OCI-LY1 (cell line): ENCODE data around the gene NEAT1.

ENCODE experiments used
- H2AFZ ChIP-seq: fragments of 200-600 bp; sonication (generic), shearing (Covaris generic); 2 replicates; pipeline ENCODE4 v1.6.0; 2014; ENCODE audit warnings: antibody characterized with exemption, mild to moderate bottlenecking, low read length
- H3F3A ChIP-seq: fragments of 200-600 bp; sonication (generic), shearing (Covaris generic); 2 replicates; pipeline ENCODE4 v1.6.0; 2014; ENCODE audit warnings: mild to moderate bottlenecking, antibody characterized with exemption, low read length, moderate library complexity; ENCODE audit not compliant: insufficient read depth
- H3K27ac ChIP-seq: fragments of 200-600 bp; sonication (generic); 2 replicates; pipeline ENCODE4 v1.5.1; 2014; ENCODE audit warnings: low read length, mixed run types, mild to moderate bottlenecking, low read depth; ENCODE audit not compliant: poor library complexity, severe bottlenecking
- H3K27me3 ChIP-seq: fragments of 200-600 bp; sonication (generic); 2 replicates; pipeline ENCODE4 v1.6.0; 2014; ENCODE audit warnings: antibody characterized with exemption, mild to moderate bottlenecking, low read length, moderate library complexity; ENCODE audit not compliant: insufficient read depth
- H3K36me3 ChIP-seq: fragments of 200-600 bp; sonication (generic); 2 replicates; pipeline ENCODE4 v1.6.1; 2014; ENCODE audit warnings: mild to moderate bottlenecking, antibody characterized with exemption, low read length, moderate library complexity, mixed read lengths; ENCODE audit not compliant: insufficient read depth
- H3K4me1 ChIP-seq: fragments of 200-600 bp; sonication (generic); 2 replicates; pipeline ENCODE4 v1.5.1; 2014; ENCODE audit warnings: mild to moderate bottlenecking, low read length, moderate library complexity; ENCODE audit not compliant: insufficient read depth, severe bottlenecking
- H3K4me2 ChIP-seq: fragments of 200-600 bp; sonication (generic), shearing (Covaris generic); 2 replicates; pipeline ENCODE4 v1.6.1; 2014; ENCODE audit warnings: low read length
- H3K4me3 ChIP-seq: fragments of 200-600 bp; sonication (generic); 2 replicates; pipeline ENCODE4 v1.5.1; 2014; ENCODE audit warnings: low read length, low read depth, mild to moderate bottlenecking, mixed read lengths; ENCODE audit not compliant: poor library complexity, severe bottlenecking
- H3K79me2 ChIP-seq: fragments of 200-600 bp; shearing (Covaris generic); 2 replicates; pipeline ENCODE4 v1.6.1; 2016; ENCODE audit warnings: mixed run types, low read length, mixed read lengths; ENCODE audit not compliant: insufficient read depth
- H3K9ac ChIP-seq: fragments of 200-600 bp; sonication (generic), shearing (Covaris generic); 2 replicates; pipeline ENCODE4 v1.6.1; 2014; ENCODE audit warnings: mild to moderate bottlenecking, low read length, mixed read lengths
- H3K9me2 ChIP-seq: fragments of 200-600 bp; sonication (generic), shearing (Covaris generic); 2 replicates; pipeline ENCODE4 v1.6.1; 2014; ENCODE audit warnings: low read depth, mild to moderate bottlenecking, low read length, mixed read lengths
- H3K9me3 ChIP-seq: fragments of 200-600 bp; shearing (Covaris generic); 2 replicates; pipeline ENCODE4 v1.6.1; 2014; ENCODE audit warnings: low read length, mixed read lengths
- H4K20me1 ChIP-seq: fragments of 200-600 bp; sonication (generic), shearing (Covaris generic); 2 replicates; pipeline ENCODE4 v1.6.0; 2016; ENCODE audit warnings: mild to moderate bottlenecking, low read length; ENCODE audit not compliant: insufficient read depth
- EZH2 ChIP-seq: fragments of 200-600 bp; sonication (generic), shearing (Covaris generic); IDR thresholded peaks from 2 replicates; pipeline ENCODE4 v1.8.0; 2017; ENCODE audit warnings: borderline replicate concordance, mixed run types, mild to moderate bottlenecking, antibody characterized with exemption, low read length, moderate library complexity, mixed read lengths
- TF ChIP-seq, protein P1 (sequence below): fragments of 200-600 bp; sonication (generic), shearing (Covaris generic); IDR thresholded peaks from 2 replicates; pipeline ENCODE4 v1.5.1; 2017; ENCODE audit warnings: mild to moderate bottlenecking, antibody characterized with exemption, low read length, moderate library complexity, mixed read lengths

Gene NEAT1

DNA sequence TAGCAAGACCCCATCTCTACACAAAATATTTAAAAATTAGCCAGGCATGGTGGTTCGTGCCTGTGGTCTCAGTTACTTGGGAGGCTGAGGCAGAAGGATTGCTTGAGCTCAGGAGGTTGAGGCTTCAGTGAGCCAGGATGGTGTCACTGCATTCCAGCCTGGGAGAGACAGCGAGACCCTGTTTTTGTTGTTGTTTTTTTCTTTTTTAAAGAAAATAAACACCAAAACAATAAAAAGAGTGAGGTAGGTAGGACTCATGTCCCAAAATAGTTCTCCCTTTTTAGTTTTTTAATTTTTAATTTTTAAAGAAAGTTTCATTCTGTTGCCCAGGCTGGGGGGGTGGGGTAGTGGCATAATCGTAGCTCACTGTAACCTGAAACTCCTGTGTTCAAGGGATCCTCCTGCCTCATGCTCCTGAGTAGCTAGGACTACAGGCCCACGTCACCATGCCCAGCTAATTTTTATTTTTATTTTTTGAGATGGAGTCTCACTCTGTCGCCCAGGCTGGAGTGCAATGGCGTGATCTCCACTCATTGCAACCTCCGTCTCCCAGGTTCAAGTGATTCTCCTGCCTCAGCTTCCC, 50.8 kb downstream of the NEAT1 start:
- Histone ChIP-seq H3K4me1 (peaks cover 54% of the 10 kb centered on the region), H3K27ac (peak overlapping the region; percentile 23), H2AFZ (no peak overlapping the region), H3K27me3 (no peaks in the 10 kb centered on the region), H3K9me3 (no peaks in the 10 kb centered on the region), H3K4me2 (no peak overlapping the region), H3K9ac (no peak overlapping the region), H3K9me2 (no peaks in the 10 kb centered on the region), H3K36me3 (no peaks in the 10 kb centered on the region), H4K20me1 (no peaks in the 10 kb centered on the region), H3K79me2 (no peaks in the 10 kb centered on the region), H3K4me3 (no peak overlapping the region), H3F3A (peaks cover 11% of the 10 kb centered on the region)
- TF ChIP-seq, protein P1, sequence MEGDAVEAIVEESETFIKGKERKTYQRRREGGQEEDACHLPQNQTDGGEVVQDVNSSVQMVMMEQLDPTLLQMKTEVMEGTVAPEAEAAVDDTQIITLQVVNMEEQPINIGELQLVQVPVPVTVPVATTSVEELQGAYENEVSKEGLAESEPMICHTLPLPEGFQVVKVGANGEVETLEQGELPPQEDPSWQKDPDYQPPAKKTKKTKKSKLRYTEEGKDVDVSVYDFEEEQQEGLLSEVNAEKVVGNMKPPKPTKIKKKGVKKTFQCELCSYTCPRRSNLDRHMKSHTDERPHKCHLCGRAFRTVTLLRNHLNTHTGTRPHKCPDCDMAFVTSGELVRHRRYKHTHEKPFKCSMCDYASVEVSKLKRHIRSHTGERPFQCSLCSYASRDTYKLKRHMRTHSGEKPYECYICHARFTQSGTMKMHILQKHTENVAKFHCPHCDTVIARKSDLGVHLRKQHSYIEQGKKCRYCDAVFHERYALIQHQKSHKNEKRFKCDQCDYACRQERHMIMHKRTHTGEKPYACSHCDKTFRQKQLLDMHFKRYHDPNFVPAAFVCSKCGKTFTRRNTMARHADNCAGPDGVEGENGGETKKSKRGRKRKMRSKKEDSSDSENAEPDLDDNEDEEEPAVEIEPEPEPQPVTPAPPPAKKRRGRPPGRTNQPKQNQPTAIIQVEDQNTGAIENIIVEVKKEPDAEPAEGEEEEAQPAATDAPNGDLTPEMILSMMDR: no peak
- TF ChIP-seq EZH2: no peak

DNA sequence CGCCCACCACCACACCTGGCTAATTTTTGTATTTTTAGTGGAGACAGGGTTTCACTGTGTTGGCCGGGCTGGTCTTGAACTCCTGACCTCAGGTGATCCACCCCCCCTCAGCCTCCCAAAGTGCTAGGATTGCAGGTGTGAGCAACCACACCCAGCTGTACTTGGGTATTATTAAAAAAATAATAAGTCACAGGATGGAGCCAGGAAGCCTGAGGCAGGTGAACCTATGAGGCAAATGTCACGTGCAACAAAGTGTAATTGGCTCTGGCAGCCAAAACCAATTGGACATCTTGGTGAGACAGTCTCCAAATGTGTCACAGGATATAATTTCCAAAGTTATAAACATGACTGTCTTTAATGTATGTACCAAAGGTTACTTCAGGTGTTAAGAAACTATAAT, 52.3 kb downstream of the NEAT1 start:
- H2AFZ ChIP-seq: no peak overlapping the region
- H4K20me1 ChIP-seq: no peaks in the 10 kb centered on the region
- H3K9me2 ChIP-seq: no peaks in the 10 kb centered on the region
- no peaks in the 10 kb centered on the region for H3K36me3 ChIP-seq
- no peaks in the 10 kb centered on the region for H3K79me2 ChIP-seq
- no peak overlapping the region for H3K4me2 ChIP-seq
- H3K27ac ChIP-seq: peak overlapping the region; percentile 67
- TF ChIP-seq, protein P1: no peak
- no peak for TF ChIP-seq EZH2
- peaks cover 11% of the 10 kb centered on the region for H3F3A ChIP-seq
- H3K4me3 ChIP-seq: no peak overlapping the region
- peaks cover 61% of the 10 kb centered on the region for H3K4me1 ChIP-seq
- H3K9ac ChIP-seq: no peak overlapping the region
- no peaks in the 10 kb centered on the region for H3K27me3 ChIP-seq
- H3K9me3 ChIP-seq: no peaks in the 10 kb centered on the region

DNA sequence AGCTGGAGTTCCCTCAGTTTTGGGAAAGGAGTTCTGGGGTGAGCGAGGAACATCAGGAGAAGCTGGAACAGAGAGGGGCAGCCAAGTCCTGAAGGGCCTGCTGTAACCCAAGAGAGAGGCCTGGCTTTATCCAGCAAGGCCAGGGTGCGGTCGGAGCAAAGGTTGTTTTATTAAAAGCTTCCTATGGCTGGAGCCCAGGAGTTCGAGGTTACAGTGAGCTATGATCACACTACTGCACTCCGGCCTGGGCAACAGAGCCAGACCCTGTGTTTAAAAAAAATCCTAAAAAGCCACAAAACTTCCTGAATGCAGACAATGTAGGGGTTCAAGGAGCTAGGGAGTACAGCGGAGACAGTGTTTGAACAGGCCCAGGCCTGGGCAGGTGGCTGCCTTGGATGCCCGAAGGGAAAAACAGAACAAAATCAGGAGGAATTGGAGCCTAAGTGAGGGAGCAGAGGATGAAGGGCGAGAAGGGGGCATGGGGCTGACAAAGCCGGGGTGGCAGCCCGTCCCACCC, 54.1 kb downstream of the NEAT1 start:
- H3F3A ChIP-seq: peaks cover 11% of the 10 kb centered on the region
- H2AFZ ChIP-seq: no peak overlapping the region
- no peaks in the 10 kb centered on the region for H4K20me1 ChIP-seq
- H3K4me3 ChIP-seq: peak overlapping the region; percentile 76
- TF ChIP-seq, protein P1: no peak
- peak overlapping the region; percentile 90 for H3K27ac ChIP-seq
- H3K4me1 ChIP-seq: peaks cover 49% of the 10 kb centered on the region
- no peaks in the 10 kb centered on the region for H3K9me3 ChIP-seq
- no peaks in the 10 kb centered on the region for H3K27me3 ChIP-seq
- H3K4me2 ChIP-seq: peak overlapping the region; percentile 97
- no peaks in the 10 kb centered on the region for H3K9me2 ChIP-seq
- peak overlapping the region; percentile 96 for H3K9ac ChIP-seq
- no peaks in the 10 kb centered on the region for H3K36me3 ChIP-seq
- no peaks in the 10 kb centered on the region for H3K79me2 ChIP-seq
